AG08396 (cell line): ENCODE results near the gene LEFTY1.
"Not testable (repeated sequence)": the region's sequence is repeated elsewhere in the genome, so short reads cannot be mapped to it uniquely, and the experiment has no call there.

ENCODE experiments used
- DNase-seq: peaks from one replicate; pipeline ENCODE4 v3.0.0; 2012; ENCODE audit warnings: low spot score, mixed read lengths

The LEFTY1 gene

DNA sequence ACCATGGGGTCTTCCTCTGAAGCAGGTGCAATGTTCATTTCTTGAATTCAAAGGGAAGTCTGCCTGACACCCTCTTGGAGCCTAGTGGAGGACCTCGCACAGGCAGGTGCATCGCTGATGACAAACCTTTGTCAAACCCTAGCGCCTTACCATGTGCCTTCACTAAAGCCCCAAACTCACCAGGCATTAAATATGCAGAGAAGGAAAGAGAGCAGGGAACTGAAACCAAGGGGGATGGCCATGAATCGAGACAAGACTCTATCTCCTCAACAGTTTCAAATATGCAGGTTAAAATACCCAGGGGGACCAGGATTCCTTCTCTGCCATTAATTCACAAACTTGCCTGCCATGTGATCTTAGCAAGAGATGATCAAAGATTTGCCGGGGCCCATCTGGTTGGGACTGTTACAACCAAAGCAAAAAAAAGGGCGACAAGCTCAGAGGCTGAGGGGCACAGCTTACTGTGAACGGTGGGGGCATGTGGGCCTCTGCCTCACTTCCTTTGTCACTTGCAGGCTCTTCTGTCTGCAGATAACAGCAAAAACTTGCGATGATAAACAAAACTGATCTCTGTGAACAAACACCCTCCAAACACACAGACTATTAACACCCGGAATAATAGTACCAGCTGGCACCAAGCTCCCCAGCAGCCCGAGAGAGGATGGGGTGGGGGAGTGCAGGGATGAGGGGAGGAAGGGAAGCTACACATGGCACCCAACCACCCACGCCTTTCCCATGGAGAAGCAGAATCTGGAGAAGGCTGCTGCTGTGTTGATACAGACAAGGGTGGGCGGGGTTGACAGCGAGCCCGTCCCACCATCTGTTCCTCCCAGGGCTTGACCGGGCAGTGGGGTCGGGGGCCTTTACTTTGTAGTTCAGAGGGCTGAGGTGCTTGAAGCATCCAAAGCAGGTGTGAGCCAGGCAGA lies 40.7 kb downstream of the LEFTY1 start:
- DNase-seq = no peak

DNA sequence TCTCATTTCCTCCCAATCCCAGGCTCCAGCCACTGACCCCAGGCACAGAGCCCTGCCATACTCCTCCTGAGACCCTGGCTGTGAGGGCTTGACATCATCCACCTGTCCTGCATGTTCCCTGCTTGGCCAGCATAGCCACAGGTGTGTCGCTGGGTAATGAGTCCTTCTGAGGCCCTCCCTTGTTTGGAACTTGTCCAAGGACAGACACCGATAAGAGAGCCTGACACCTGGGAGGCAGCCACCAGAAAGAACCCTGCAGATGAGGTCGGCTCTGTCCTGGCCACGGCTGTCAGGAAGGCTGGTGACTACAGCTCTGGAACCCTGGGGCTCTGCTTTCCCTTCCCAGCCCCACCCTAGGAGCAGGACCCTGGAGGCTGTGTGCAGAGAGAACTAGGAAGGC lies 41.3 kb downstream of the LEFTY1 start:
- DNase-seq = no peak

DNA sequence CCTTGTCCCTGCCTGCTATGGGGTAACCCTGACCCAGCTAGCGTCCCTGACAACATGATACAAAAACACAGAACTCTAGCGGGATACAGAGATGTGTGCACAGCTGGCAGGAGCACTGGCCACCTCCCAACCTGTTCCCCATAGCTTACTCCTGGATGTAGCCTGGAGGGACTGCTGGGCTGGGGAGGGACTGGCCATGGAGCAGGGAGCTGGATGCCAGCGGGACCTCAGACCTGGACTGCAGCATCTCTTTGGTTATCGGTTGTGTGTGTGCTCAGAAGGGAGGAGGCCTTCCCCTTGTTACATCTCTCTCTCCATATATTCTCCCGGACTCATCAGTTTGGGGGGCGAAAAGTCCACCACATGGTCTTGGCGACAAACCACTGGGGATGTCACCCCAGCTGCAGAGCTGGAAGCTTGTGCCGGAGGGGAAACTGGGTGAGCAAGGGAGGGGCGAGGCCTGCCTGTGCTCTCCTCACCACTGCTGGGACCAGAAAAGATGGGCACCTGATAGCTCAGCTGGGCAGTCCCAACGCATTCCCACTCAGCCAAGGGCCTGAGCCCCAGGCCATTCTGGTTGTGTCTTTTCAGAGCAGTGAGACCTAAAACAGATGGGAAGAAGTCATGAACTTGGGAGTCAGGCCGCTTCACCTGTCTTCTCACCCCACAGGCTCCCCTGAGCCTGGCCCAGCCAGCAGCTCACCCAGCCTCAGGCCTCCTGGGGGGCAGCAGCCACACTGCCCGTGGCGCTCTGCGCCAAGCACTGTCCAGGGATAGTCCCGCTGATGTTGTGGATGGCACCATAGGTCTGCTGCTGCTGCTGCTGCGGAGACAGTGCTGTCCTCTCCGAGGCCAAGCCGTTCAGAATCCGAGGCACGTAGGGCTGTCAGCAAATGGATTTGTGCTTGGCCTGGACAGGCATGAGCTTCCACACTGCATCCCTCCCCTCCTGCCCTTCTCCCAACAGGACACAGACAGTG lies 42.3 kb downstream of the LEFTY1 start:
- DNase-seq = no peak

DNA sequence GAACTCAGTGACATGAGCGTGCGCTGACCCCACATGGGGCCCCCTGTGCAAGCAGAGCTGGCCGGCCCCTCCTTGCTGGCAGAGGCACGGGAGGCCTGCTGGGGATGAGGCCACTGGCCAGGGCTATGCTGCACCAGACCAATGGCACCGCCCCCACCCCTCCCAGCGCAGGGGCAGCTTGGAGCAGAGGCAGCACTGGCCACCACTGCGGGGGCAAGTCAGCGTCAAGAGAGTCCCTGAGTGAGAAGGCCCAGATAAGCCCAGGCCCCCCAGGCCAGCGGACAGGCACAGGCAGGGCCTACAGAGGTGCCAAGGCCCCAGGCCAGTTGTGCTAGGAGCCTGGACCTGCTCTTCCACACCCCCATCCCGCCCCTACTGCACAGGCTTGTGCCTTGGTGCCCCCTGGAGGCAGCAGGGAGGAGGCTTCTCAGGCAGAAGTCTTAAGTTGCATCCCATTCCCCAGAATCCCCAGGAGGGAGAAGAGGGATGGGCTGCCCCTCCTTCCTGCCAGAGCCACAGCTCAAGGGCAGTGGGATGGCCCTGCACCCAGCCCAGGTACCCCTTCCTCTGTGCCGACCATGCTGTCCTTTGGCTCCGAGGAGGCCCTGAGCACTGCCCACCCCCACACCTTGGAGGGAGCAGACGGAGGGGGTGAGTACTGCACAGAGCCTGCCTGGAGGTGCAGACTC lies 43.2 kb downstream of the LEFTY1 start:
- peak; percentile 75 for DNase-seq

DNA sequence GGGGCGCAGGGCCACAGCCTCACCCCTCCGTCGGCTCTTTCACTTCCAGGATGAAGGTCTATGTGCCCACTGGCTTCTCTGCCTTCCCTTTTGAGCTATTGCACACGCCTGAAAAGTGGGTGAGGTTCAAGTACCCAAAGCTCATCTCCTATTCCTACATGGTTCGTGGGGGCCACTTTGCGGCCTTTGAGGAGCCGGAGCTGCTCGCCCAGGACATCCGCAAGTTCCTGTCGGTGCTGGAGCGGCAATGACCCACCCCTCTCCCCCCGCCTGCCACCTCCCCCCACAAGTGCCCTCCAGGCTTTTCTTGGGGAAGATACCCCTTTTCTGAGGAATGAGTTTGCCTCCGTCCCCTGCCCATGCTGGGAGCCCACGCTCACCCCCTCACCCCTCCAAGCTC lies 43.8 kb downstream of the LEFTY1 start:
- no peak for DNase-seq

DNA sequence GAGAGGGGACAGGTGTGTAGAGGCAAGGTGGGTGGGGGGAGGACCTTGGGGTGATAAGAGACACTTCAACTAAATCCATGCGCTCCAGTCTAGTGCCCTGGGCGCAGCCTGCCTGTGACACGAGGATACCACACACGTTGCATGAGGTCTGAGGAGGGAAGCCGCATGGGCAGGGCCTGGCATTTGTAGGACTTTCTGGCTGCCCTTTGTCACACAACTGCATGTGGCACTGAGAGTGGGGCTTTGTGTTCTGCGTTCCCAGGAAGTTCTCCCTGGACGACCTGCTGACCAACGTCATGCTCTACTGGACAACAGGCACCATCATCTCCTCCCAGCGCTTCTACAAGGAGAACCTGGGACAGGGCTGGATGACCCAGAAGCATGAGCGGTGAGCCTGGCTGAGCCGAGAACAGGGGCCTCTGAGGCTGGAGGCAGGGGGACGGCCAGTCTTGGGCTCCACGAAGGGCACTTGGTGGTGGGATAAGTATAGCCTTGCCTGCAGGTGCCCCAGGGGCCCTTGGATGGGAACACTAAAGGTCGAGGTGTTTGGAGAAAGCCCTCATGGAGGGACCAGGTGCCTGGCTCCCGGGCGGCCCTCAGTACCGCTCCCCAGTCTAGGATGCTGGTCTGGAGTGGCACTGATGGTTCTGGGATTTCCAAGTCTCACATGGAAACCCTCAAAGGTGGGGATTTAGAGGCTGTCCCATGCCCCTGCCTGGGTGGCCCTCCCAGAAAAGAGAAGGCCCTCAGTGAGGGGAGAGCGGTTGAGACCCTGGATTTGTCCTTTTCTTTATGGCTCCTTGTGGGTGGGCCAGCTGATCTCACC lies 44.5 kb downstream of the LEFTY1 start:
- DNase-seq = no peak

DNA sequence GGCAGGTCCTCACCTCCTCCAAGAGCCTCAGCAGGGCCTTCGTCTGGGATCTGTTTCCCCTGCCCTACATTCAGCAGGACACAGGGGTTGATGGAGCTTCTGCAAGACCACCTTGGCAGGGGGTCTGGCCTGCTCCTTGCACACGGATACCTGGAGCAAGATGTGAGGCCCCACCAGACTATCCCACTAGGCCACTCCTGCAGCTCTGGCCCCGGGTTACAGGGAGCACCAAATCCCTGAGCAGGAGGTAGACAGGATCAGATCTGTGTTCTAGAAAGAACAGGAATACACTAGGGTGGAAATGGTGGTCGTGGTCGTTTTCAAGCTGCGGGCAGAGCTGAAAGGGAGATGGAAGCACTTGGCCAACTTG lies 45.5 kb downstream of the LEFTY1 start:
- DNase-seq = no peak

DNA sequence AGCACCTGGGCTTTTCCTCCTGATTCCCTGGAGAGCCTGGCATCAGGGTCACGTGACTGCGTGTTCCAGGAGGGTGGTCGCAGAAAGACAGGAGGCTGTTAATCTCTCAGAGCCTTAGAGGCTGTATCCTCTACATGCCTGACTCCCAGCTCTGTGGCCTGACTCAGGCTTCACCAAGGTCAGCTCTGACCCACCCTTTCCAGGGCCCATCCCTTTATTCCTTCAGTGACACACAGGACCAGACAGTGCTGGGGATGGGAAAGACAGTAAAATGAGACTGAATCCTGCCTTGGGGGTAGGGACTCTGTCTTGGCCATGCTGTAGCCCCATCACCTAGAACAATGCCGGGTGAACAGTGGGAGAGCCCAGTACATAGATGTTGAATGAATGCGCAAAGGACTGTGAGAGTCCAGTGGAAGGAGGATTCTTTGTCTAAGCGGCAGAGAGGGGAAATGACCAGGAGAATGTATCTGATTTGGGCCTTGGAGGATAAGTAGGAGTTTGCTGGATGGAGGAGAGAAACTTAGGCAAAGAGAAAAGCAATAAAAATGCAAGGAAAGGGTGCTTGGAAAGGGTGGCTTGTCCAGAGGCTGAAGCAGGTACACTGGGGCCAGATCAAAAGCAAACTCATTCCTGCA lies 46.0 kb downstream of the LEFTY1 start:
- DNase-seq = no peak

DNA sequence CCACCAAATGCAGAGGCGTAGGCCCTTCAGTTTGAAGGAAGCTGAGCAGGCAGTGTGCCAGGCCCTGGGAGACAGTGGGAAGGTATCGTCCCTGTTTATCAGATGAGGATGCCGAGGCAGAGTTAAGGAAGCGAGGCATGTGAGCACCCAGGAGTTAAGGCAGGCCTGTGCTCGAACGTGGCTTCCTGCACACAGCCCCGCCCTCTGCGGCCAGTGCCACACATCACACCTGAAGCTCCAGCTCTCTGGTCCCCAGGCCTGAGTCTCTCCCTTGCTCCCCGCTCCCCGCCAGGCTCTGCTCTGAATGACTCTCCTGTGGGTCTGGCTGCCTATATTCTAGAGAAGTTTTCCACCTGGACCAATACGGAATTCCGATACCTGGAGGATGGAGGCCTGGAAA lies 46.9 kb downstream of the LEFTY1 start:
- no peak for DNase-seq

DNA sequence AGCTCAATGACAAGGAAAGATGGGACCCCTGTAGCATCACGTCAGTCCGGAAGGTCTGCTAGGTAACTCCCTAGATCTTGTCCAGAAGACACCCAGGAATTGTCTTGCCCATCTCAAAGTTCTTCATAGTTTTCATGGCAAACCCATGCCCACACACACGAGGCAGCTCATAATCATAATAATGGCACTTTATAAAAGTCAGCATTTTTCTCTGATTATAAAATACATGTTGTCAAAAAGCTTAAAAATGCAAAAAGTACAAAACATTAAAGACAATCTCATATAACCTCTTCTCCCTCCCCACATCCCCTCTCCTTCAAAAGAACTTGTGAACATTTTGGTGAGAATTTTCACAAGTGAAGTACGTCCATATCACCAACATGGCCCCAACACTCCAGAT lies 48.2 kb downstream of the LEFTY1 start:
- DNase-seq = no peak

DNA sequence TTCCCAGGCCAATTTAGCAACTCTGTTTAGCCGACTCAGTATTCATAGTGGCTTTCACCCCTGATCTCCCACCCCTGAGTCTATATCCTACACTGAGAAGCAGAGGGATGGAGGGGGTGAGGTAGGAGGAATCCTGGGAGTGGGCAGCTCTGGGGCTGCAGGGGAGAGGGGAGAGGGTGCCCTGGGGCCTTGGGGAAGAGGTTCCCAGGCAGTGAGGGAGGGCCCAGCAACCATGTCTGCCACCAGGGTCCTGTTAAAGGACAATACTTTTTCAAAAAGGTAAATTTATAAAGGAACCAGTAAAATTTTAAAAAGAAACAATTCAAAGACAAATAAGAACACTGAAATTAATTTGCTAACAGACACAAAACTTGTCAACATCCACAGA lies 48.7 kb downstream of the LEFTY1 start:
- no peak for DNase-seq

DNA sequence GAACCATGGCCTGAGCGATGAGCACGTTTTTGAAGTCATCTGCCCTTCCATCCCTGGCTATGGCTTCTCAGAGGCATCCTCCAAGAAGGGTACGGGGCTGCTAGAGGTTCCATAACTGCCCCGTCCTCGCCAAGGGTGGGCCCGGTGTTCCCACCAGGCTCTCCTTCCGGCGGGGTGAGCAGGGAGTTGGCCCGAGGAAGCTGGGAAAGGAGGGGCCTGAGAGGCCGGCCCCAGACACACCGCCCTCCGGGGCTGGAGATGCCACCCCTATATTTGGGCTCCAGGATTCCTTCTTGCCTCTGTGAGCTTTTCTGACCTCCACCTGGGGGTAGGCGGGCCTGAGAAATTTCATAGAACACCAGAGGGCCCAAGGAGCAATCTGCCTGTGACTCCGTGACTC lies 50.2 kb downstream of the LEFTY1 start:
- DNase-seq = no peak

DNA sequence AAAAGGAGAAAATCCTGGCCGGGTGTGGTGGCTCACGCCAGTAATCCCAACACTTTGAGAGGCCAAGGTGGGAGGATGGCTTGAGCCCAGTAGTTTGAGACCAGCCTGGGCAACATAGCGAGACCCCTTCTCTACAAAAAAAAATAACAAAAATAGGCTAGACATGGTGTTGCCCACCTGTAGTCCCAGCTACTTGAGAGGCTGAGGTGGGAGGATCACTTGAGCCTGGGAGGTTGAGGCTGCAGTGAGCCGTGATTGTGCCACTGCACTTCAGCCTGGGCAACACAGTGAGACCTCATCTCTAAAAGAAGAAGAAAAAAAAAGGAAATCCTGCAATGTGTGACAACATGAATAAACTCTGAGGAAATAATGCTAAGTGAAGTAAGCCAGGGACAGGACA lies 52.6 kb downstream of the LEFTY1 start:
- not testable (repeated sequence) for DNase-seq
